ENCODE data around the gene FBLN1. TPM values are rescaled to one million over a fixed set of nuclear protein-coding genes. Genes with fewer than 3 reads are reported as not detected.

FBLN1 gene
- total and polyA plus RNA-seq, 2 of the 13 experiments (the other 11 are each of a cell fraction or from before 2014, with no cell fraction given) = 37.3 to 103 TPM

DNA sequence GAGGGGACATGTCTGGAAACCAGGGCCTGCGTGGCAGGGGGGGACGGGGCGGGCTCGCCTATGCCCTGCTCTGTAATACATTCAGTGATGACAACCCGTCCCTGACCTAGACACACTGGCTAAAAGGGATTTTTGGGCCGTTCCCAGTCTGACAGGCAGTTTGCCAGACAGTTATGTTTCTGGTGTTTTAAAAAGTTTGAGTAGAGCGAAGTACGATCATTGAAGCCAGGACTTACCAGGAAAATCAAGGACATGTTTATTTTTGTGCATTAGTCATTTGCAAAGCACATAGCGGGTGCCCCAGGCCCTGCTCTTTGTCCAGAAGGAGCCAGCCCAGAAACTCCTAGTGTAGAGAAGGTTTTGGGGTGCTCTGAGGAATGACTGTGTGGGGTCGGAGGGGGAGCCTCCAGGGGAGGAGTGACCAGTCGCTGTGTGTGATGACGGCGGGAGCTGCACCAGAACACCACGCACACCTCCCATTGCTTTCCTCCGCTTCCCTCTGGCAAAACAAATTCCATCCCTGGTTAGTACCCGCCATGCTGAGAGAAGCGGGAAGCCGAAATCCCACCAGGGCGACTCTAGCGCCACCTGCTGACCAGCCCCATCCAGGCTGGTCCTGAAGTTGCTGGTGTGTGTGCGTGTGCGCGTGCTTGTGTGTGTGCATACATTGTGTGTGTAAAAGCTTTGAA lies 50.8 kb downstream of the FBLN1 start (continued):
- TF ChIP-seq ZMYM4 (CRISPR knock-in tag; IDR thresholded peaks at IDR 0.05) = no peak
- TF ChIP-seq GABPA (IDR thresholded peaks at IDR 0.05; ENCODE audit: low read depth, low read length) = no peak
- no peak; the same call in 1 of the 2 replicates for TF ChIP-seq GABPA (CRISPR knock-in tag; IDR thresholded peaks at IDR 0.05; ENCODE audit: low read depth)
- TF ChIP-seq, protein P1, sequence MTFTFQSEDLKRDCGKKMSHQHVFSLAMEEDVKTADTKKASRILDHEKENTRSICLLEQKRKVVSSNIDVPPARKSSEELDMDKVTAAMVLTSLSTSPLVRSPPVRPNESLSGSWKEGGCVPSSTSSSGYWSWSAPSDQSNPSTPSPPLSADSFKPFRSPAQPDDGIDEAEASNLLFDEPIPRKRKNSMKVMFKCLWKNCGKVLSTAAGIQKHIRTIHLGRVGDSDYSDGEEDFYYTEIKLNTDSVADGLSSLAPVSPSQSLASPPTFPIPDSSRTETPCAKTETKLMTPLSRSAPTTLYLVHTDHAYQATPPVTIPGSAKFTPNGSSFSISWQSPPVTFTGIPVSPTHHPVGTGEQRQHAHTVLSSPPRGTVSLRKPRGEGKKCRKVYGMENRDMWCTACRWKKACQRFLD (CRISPR knock-in tag; IDR thresholded peaks at IDR 0.05; ENCODE audit: borderline replicate concordance) = no peak
- no peak; the same call in 1 of the 2 replicates for TF ChIP-seq ATF2 (CRISPR knock-in tag; IDR thresholded peaks at IDR 0.05)
- TF ChIP-seq ZNF446 (CRISPR knock-in tag; IDR thresholded peaks at IDR 0.05) = no peak
- no peak for TF ChIP-seq TARDBP (CRISPR knock-in tag; IDR thresholded peaks at IDR 0.05)
- TF ChIP-seq HOXA7 (CRISPR knock-in tag; IDR thresholded peaks at IDR 0.05) = no peak
- TF ChIP-seq NR2F6 (IDR thresholded peaks at IDR 0.05) = 0 out of 2 replicates have a peak, but pooled peaks have one; percentile 5
- TF ChIP-seq NR2F6 (CRISPR knock-in tag; IDR thresholded peaks at IDR 0.05) = peak; percentile 7; the same call in 1 of the 2 replicates
- no peak for TF ChIP-seq MAFF (IDR thresholded peaks at IDR 0.05; ENCODE audit: low read depth, low read length)
- TF ChIP-seq, protein P2, sequence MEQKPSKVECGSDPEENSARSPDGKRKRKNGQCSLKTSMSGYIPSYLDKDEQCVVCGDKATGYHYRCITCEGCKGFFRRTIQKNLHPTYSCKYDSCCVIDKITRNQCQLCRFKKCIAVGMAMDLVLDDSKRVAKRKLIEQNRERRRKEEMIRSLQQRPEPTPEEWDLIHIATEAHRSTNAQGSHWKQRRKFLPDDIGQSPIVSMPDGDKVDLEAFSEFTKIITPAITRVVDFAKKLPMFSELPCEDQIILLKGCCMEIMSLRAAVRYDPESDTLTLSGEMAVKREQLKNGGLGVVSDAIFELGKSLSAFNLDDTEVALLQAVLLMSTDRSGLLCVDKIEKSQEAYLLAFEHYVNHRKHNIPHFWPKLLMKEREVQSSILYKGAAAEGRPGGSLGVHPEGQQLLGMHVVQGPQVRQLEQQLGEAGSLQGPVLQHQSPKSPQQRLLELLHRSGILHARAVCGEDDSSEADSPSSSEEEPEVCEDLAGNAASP (CRISPR knock-in tag; IDR thresholded peaks at IDR 0.05; ENCODE audit: borderline replicate concordance) = no peak
- no peak for TF ChIP-seq ZSCAN22 (CRISPR knock-in tag; IDR thresholded peaks at IDR 0.05)
- TF ChIP-seq ZNF274 (CRISPR knock-in tag; IDR thresholded peaks at IDR 0.05) = no peak
- no peak for TF ChIP-seq TCF7L2 (IDR thresholded peaks at IDR 0.05; ENCODE audit: low read depth, low read length)
- TF ChIP-seq ZNF512B (CRISPR knock-in tag; IDR thresholded peaks at IDR 0.05; ENCODE audit: borderline replicate concordance) = no peak
- TF ChIP-seq NR1H2 (CRISPR knock-in tag; IDR thresholded peaks at IDR 0.05; ENCODE audit: borderline replicate concordance, low read depth) = no peak
- TF ChIP-seq, protein P3, sequence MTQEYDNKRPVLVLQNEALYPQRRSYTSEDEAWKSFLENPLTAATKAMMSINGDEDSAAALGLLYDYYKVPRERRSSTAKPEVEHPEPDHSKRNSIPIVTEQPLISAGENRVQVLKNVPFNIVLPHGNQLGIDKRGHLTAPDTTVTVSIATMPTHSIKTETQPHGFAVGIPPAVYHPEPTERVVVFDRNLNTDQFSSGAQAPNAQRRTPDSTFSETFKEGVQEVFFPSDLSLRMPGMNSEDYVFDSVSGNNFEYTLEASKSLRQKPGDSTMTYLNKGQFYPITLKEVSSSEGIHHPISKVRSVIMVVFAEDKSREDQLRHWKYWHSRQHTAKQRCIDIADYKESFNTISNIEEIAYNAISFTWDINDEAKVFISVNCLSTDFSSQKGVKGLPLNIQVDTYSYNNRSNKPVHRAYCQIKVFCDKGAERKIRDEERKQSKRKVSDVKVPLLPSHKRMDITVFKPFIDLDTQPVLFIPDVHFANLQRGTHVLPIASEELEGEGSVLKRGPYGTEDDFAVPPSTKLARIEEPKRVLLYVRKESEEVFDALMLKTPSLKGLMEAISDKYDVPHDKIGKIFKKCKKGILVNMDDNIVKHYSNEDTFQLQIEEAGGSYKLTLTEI (CRISPR knock-in tag; conservative IDR thresholded peaks at IDR 0.05) = no peak
- TF ChIP-seq ZNF430 (CRISPR knock-in tag; IDR thresholded peaks at IDR 0.05) = 0 out of 2 replicates have a peak, but pooled peaks have one; percentile 19
- TF ChIP-seq THYN1 (CRISPR knock-in tag; IDR thresholded peaks at IDR 0.05; ENCODE audit: borderline replicate concordance, low read depth) = no peak

All from HepG2 (cell line).